Lung (tissue), 12 donors: ENCODE measurements around the gene BEND3. TPM values are rescaled to one million over a fixed set of nuclear protein-coding genes. Genes with fewer than 3 reads are reported as not detected.

Experiments
- ATAC-seq: fragments of 200-7000 bp; cut with Tn5 transposase; one replicate; pipeline ENCODE4 v1.9.1; 2020; ENCODE audit warnings: moderate number of reproducible peaks; ENCODE audit not compliant: insufficient read depth, low FRiP score
- DNase-seq, 3 donors: peaks; one replicate each; pipeline ENCODE4 v3.0.0-alpha.2; 2013 to 2017
- H3K27ac ChIP-seq, 2 donors: one replicate each; pipeline ENCODE4 v1.5.1; 2013; ENCODE audit warnings: mild to moderate bottlenecking in 2 of 2, moderate library complexity in 2 of 2, control low read depth in 1 of 2, inconsistent platforms in 1 of 2, low read depth in 1 of 2, low read length in 1 of 2
- H3K27me3 ChIP-seq, 3 donors: one replicate each; pipeline ENCODE4 v1.5.1; 2013; ENCODE audit warnings: low read length in 2 of 3; ENCODE audit not compliant: control insufficient read depth in 3 of 3, insufficient read depth in 3 of 3
- H3K36me3 ChIP-seq, 4 donors: one replicate each; pipeline ENCODE4 v1.5.1; 2013; ENCODE audit warnings: low read length in 4 of 4, mild to moderate bottlenecking in 1 of 4, moderate library complexity in 1 of 4; ENCODE audit not compliant: control insufficient read depth in 4 of 4, insufficient read depth in 4 of 4
- H3K4me1 ChIP-seq, 5 donors: one replicate each; pipeline ENCODE4 v1.5.1; 2013; ENCODE audit warnings: low read length in 5 of 5, mild to moderate bottlenecking in 2 of 5, moderate library complexity in 1 of 5; ENCODE audit not compliant: control insufficient read depth in 5 of 5, insufficient read depth in 5 of 5
- H3K4me3 ChIP-seq: one replicate; pipeline ENCODE4 v1.5.1; 2013; ENCODE audit warnings: mild to moderate bottlenecking, control low read depth, moderate library complexity
- H3K9ac ChIP-seq, 2 donors: one replicate each; pipeline ENCODE4 v1.5.1; 2013; ENCODE audit warnings: low read length in 2 of 2, control low read depth in 1 of 2; ENCODE audit not compliant: insufficient read depth in 1 of 2
- H3K9me3 ChIP-seq, 4 donors: one replicate each; pipeline ENCODE4 v1.5.1; 2013; ENCODE audit warnings: low read length in 3 of 4, mild to moderate bottlenecking in 1 of 4, moderate library complexity in 1 of 4; ENCODE audit not compliant: control insufficient read depth in 4 of 4, insufficient read depth in 3 of 4
- CTCF ChIP-seq: IDR thresholded peaks from 2 replicates; pipeline ENCODE4 v1.5.1; 2012; ENCODE audit warnings: mild to moderate bottlenecking; ENCODE audit errors: control extremely low read depth, extremely low read depth
- WGBS, 2 donors: extraction: QIAGEN DNeasy Blood & Tissue Kit; methylation state at CpG; one replicate each; pipeline ENCODE4 v1.1.7; 2013; 5-methylcytosine and 5-hydroxymethylcytosine counted together
- polyA plus RNA-seq, 2 donors: library from polyadenylated mRNA; stranded (reverse); fragments of 200-250 nt; gene quantifications; one replicate each; pipeline ENCODE4 v1.2.1, GENCODE V29; 2013
- total RNA-seq, 2 donors: library from RNA; depleted of rRNA in 1 of 2; stranded (reverse); fragments of >200 nt in 1 of 2; gene quantifications; one replicate each; pipeline ENCODE4 v1.2.1, GENCODE V29; 2014 to 2021
- donor health status: control.
- donor health status: control.
- donor health status: Bipolar disorder and iron deficiency.
- donor health status: healthy.
- donor health status: DM: yes; HTN: yes; CAD: no.

Gene BEND3
- total and polyA plus RNA-seq, 4 donors: 1.2 to 4.4 (median 2.5) TPM

GRCh38 chr6:107132330-107132954 is 17.1 kb upstream of the BEND3 start:
- Histone ChIP-seq H3K27me3 (no peaks in the 10 kb centered on the region), H3K36me3 (no peaks in the 10 kb centered on the region), H3K9me3 (no peaks in the 10 kb centered on the region), H3K4me3 (no peak overlapping the region), H3K9ac (no peak overlapping the region), H3K27ac (no peak overlapping the region), H3K4me1 (no peaks in the 10 kb centered on the region)
- DNase-seq (peak; percentile 48 to 62 (median 54)), ATAC-seq (no peak)
- TF ChIP-seq CTCF: no peak
- 42 to 48% methylated on average over 8 of the region's 8 CpGs for WGBS, 2 donors

GRCh38 chr6:107129370-107129925 is 14.1 kb upstream of the BEND3 start:
- peak in 2 of 3 donors; percentile 50 to 63 for DNase-seq
- H3K4me3 ChIP-seq: no peak overlapping the region
- 85 to 86% methylated on average over 9 of the region's 9 CpGs for WGBS, 2 donors
- ATAC-seq: no peak
- no peak overlapping the region for H3K27ac ChIP-seq
- H3K9ac ChIP-seq: no peak overlapping the region
- H3K27me3 ChIP-seq: no peaks in the 10 kb centered on the region
- no peaks in the 10 kb centered on the region for H3K9me3 ChIP-seq
- no peak for TF ChIP-seq CTCF
- H3K4me1 ChIP-seq: no peaks in the 10 kb centered on the region
- H3K36me3 ChIP-seq: no peaks in the 10 kb centered on the region

GRCh38 chr6:107128577-107128976 is 13.3 kb upstream of the BEND3 start:
- Histone ChIP-seq H3K27ac (no peak overlapping the region), H3K27me3 (no peaks in the 10 kb centered on the region), H3K4me1 (no peaks in the 10 kb centered on the region), H3K36me3 (no peaks in the 10 kb centered on the region), H3K9me3 (no peaks in the 10 kb centered on the region), H3K9ac (no peak overlapping the region), H3K4me3 (no peak overlapping the region)
- no peak for DNase-seq
- TF ChIP-seq CTCF: no peak
- no peak for ATAC-seq
- 84 to 93% methylated on average over 2 of the region's 2 CpGs for WGBS, 2 donors

GRCh38 chr6:107128175-107128574 is 12.9 kb upstream of the BEND3 start:
- WGBS, 2 donors: 89 to 93% methylated on average over 1 of the region's 1 CpG
- H3K36me3 ChIP-seq: no peaks in the 10 kb centered on the region
- H3K4me3 ChIP-seq: no peak overlapping the region
- no peak overlapping the region for H3K27ac ChIP-seq
- no peaks in the 10 kb centered on the region for H3K9me3 ChIP-seq
- TF ChIP-seq CTCF: no peak
- H3K9ac ChIP-seq: no peak overlapping the region
- ATAC-seq (no peak), DNase-seq (no peak)
- no peaks in the 10 kb centered on the region for H3K4me1 ChIP-seq
- no peaks in the 10 kb centered on the region for H3K27me3 ChIP-seq
